ENCODE measurements around the gene CDH12.

CDH12 gene

GRCh38 chr5:21807953-21808352 lies 1045.2 kb downstream of the CDH12 start:
- DNase-seq: no peak

GRCh38 chr5:21806943-21807342 lies 1046.2 kb downstream of the CDH12 start:
- DNase-seq: no peak

- DNase-seq: no peak
These were observed 1046.9 kb downstream of the CDH12 start for GRCh38 chr5:21806271-21806670.

- DNase-seq: peak; percentile 17
These were observed 1050.2 kb downstream of the CDH12 start for GRCh38 chr5:21802869-21803490.

GRCh38 chr5:21802100-21802499 lies 1051.0 kb downstream of the CDH12 start:
- DNase-seq: no peak

- DNase-seq: no peak
These were observed 1060.4 kb downstream of the CDH12 start for GRCh38 chr5:21792748-21793147.

GRCh38 chr5:21791304-21791703 lies 1061.8 kb downstream of the CDH12 start:
- DNase-seq: no peak

- DNase-seq: no peak
These were observed 1068.7 kb downstream of the CDH12 start for GRCh38 chr5:21784487-21784886.

GRCh38 chr5:21783074-21783679 lies 1070.0 kb downstream of the CDH12 start:
- DNase-seq: no peak

GRCh38 chr5:21776466-21776865 lies 1076.7 kb downstream of the CDH12 start:
- DNase-seq: no peak

- no peak for DNase-seq
These were observed 1078.3 kb downstream of the CDH12 start for GRCh38 chr5:21774801-21775200.

- no peak for DNase-seq
These were observed 1078.9 kb downstream of the CDH12 start for GRCh38 chr5:21774281-21774680.

- no peak for DNase-seq
These were observed 1079.7 kb downstream of the CDH12 start for GRCh38 chr5:21773456-21773855.

GRCh38 chr5:21765406-21765805 lies 1087.7 kb downstream of the CDH12 start:
- no peak for DNase-seq

- no peak for DNase-seq
These were observed 1114.0 kb downstream of the CDH12 start for GRCh38 chr5:21739096-21739495.

GRCh38 chr5:21723500-21723899 lies 1129.6 kb downstream of the CDH12 start:
- no peak for DNase-seq

GRCh38 chr5:21711866-21712758 lies 1141.0 kb downstream of the CDH12 start:
- DNase-seq: no peak

- no peak for DNase-seq
These were observed 1143.4 kb downstream of the CDH12 start for GRCh38 chr5:21709770-21710169.

- no peak for DNase-seq
These were observed 1148.0 kb downstream of the CDH12 start for GRCh38 chr5:21704974-21705668.

GRCh38 chr5:21701317-21701716 lies 1151.8 kb downstream of the CDH12 start:
- no peak for DNase-seq

All from NCI-H526 treated with DMSO at 0.1 percent for 48 hours (cell line).